HG03457 (cell line): ENCODE measurements around the gene FLNA.
"Not testable (repeated sequence)": the region's sequence is repeated elsewhere in the genome, so short reads cannot be mapped to it uniquely, and the experiment has no call there.

Experiments used
- ATAC-seq: cut with Tn5 transposase; IDR thresholded peaks from one replicate; pipeline ENCODE4 v1.9.1; 2021; ENCODE audit warnings: moderate number of reproducible peaks; ENCODE audit not compliant: unreplicated experiment

FLNA gene, protein sequence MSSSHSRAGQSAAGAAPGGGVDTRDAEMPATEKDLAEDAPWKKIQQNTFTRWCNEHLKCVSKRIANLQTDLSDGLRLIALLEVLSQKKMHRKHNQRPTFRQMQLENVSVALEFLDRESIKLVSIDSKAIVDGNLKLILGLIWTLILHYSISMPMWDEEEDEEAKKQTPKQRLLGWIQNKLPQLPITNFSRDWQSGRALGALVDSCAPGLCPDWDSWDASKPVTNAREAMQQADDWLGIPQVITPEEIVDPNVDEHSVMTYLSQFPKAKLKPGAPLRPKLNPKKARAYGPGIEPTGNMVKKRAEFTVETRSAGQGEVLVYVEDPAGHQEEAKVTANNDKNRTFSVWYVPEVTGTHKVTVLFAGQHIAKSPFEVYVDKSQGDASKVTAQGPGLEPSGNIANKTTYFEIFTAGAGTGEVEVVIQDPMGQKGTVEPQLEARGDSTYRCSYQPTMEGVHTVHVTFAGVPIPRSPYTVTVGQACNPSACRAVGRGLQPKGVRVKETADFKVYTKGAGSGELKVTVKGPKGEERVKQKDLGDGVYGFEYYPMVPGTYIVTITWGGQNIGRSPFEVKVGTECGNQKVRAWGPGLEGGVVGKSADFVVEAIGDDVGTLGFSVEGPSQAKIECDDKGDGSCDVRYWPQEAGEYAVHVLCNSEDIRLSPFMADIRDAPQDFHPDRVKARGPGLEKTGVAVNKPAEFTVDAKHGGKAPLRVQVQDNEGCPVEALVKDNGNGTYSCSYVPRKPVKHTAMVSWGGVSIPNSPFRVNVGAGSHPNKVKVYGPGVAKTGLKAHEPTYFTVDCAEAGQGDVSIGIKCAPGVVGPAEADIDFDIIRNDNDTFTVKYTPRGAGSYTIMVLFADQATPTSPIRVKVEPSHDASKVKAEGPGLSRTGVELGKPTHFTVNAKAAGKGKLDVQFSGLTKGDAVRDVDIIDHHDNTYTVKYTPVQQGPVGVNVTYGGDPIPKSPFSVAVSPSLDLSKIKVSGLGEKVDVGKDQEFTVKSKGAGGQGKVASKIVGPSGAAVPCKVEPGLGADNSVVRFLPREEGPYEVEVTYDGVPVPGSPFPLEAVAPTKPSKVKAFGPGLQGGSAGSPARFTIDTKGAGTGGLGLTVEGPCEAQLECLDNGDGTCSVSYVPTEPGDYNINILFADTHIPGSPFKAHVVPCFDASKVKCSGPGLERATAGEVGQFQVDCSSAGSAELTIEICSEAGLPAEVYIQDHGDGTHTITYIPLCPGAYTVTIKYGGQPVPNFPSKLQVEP (N-terminal part only)

DNA sequence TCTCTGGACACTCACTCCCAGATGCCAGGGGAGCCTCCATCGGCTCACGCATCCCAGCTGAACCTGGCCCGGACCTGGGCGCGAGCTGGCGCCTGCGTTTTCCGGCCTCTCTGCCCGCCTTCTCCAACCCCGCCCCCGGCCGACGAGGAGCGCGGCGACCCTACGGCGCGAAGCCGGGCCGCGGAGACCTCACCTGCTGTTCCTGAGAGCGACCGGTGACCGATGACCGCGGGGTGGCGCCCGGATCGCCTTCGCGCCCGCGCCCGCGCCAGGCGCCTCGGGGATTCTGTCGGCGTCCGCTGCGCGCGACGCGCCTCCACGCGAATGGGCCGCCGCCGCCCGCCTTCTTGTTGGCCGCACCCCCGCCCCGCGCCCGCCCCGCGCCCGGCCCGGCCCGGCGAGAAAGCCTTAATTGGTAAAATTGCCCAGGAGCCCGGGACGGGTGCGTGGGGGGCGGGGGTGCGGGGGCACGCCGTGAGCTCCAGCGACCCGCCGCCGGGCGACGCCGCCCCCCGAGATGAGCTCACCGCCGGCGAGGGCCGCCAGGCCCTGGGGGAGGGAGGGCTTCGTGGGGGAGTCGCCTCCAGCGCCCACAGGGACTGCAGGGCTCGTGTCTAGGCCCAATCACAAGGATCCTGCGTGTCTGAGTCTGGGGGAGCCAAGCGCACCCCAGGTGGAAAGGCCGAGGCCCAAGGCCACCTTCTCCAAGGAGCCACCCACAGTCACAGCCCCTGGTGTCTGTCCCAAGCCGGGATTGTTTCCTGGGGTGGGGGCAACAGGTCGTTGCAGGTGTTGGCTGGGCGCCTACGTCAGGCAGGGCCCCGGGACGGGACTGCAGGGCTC, at the start of gene FLNA:
Gene FLNA (minus strand): TSS at position 322 of the 843 bp plus-strand sequence. CDS start 3,389 bp downstream, outside the sequence.
- ATAC-seq: no peak

DNA sequence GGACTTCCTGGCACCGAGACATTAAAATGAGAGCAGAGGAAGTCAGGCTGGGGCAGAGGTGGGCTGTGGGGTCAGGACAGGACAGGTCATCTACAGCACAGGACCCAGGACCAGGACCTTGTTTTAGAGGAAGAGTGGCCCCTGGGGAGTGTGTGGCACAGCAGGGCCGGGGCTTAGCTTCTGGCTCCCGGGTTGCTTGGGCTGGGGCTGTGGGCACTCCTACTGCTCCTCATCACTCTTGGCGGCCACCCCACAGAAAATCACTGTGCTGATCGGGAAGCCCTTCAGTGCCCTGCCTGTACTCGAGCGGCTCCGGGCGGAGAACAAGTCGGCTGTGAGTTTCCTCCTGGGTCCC, 45.9 kb upstream of the FLNA start:
- no peak for ATAC-seq

DNA sequence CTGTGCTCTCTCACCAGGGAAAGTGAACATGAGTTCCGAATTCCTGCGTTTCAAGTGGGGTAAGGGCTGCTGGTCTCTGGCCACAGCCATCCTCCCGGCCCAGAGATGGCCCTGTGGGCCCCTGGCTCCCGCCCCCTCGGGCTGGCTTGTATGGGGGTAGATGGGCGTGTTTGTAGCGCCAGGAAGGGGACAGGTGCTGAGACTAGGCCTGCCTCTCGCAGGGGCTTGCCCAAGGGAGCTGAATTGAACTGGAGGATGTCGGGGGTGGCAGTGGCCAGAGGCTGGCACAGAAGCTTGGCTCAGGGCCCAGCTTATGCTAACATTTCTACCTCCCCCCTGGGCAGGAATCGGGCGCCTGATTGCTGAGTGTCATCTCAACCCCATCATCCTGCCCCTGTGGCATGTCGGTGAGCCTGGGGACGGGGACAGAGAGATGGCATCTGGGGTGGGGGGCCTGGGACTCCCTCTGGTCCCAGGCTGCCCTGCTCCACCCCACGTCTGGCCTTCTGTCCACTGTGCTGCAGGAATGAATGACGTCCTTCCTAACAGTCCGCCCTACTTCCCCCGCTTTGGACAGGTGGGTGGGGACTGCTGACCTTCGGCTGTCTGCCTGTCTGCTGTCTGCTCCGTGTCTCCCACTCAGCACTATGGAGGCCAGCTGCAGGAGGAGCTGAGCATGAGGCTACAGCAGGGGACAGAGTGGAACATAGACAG, 45.4 kb upstream of the FLNA start:
- no peak for ATAC-seq

DNA sequence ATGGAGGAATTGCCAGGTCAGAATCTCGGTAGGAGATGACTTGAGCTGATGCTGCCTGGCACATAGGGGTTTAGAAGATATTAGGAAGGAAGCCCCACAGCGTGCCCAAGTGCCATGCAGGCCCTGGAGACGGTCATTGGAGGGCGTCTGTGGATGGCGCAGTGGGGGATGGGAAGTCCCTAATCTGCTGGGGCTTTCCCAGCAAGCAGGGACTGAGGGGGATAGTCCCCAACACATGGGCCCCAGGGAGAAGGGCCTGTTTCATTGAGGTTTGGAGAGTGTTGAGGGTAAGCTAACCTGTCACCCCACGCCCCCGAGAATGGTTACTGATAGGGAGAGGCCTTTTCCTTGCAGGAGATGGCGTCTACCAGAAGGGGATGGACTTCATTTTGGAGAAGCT, 44.8 kb upstream of the FLNA start:
- ATAC-seq: no peak

DNA sequence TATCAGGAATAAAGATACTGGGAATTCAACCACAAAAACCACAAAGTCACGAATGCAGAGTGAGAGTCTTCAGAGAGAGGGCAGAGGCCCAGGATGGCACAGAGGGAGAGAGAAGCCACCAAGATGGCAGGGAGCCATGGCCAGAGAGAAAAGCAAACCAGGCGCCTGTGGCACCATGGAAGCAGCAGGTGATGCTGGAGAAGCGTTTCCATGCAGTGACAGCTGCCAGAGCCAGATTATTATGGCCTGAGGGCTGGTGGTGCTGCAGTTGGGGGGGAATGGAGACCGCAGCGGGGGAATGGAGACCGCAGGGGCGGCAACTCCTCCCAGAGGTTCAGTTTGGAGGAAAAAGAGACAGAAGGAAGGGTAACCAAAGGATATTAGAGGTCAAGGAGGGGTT, 42.7 kb upstream of the FLNA start:
- ATAC-seq: no peak

DNA sequence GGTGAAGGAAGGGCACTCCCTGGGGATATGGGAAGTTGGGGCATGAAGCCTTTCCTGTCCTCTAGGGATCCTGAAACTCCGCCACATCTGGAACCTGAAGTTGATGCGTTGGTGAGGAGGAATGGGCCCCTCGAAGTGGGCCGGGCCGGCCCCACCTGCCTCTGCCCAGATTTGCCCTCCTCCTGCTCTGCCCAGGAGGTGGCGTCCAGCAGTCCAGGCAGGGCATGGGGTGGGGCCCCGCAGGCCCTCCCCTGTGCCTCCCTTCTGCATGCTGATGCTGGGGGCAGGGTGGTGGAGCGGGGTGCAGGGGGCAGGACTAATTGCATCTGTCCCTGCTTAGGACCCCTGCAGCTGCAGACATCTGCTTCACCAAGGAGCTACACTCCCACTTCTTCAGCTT, 38.7 kb upstream of the FLNA start:
- no peak for ATAC-seq

DNA sequence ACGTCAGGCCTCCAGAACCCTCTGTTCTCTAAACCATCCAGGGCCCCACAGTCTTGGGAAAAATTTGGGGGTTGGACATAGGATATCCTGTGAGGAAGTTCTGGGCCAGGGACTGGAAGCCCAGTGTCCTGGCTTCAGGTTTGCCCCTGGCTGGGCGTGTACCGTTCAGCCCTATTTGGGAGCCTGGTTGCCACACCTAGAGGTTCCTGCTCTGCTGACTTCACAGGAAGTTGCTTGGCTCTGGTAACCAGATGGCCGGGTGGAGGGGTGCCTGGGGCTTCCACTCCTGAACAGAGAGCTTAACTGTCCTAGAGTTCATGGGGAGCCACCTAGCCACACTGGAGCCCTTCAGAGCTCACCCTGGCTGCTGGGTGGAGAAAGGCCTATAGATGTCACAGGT, 38.0 kb upstream of the FLNA start:
- no peak for ATAC-seq

DNA sequence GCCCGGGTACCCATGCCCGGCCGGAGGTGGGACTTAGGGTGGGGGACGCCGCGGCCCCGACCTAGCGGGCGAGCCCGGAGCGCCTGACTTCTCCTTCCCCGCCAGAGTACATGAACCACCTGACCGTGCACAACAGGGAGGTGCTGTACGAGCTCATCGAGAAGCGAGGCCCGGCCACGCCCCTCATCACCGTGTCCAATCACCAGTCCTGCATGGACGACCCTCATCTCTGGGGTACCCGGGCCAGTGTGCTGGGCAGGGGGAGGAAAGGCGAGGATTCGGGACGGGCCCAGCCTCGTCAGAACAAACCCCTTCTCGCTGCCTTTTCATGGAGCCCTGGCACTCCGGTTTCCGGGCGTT, 37.5 kb upstream of the FLNA start:
- no peak for ATAC-seq

DNA sequence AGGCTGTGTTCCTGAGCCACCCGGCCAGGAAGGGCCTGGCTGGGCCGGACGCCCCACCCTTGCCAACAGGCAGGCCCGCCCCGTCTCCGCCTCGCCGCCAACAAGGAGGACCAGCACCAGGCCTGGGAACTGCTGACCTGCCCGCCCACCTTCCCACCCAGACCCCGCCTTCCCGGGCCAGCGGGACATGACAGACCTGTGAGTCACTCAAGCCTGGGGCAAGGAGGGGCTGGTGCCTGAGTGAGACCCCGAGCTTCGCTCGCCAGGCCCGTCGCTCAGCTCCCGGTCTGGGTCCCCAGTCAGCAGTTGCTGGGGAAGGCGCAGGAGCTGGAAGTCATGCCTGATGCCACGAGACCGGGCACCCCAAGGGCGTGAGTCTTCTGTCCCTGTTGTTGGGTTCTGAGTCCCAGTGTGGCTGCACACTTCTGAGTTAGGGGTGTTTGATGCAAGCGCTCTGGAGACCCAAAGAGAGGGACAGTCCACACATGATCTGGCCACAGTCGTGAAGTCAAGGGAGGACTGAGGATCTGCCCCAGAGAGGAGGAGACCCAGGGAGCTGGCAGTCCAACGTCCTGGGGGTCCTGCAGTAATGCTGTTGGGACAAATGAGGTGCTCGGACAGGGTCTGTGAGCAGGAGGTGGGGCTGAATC, 34.9 kb upstream of the FLNA start, which contains the start of gene DNASE1L1:
Gene DNASE1L1 (minus strand): TSS at position 33 of the 650 bp plus-strand sequence. CDS start 3,686 bp downstream, outside the sequence.
- no peak for ATAC-seq

DNA sequence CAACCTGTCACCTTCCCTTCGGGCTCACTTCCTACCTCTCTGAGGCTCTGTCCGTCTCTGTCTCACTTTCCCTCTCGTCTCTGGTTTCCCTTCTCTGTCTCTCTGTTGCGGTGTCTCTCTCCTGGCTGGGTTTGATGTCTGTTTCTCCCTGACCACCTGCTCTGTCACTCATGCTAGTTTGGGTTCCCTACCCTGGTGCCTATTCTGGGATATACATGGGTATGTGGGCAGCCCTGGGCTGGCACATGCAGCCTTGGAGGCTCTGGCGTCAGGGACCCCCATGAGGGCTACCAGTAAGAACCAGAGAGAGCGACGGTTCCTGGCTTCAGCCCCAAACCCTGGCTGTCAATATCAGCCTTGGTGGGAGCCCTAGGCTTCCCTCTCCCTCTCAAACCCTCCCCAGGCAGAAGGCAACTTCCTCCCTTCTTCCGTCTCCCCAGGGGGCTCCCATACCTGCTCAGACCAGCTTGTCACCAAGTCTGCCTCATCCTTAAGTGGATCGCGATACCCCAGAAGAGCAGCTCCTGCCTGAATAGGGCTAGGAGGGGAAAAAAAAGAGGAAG, 34.3 kb upstream of the FLNA start:
- ATAC-seq: no peak

DNA sequence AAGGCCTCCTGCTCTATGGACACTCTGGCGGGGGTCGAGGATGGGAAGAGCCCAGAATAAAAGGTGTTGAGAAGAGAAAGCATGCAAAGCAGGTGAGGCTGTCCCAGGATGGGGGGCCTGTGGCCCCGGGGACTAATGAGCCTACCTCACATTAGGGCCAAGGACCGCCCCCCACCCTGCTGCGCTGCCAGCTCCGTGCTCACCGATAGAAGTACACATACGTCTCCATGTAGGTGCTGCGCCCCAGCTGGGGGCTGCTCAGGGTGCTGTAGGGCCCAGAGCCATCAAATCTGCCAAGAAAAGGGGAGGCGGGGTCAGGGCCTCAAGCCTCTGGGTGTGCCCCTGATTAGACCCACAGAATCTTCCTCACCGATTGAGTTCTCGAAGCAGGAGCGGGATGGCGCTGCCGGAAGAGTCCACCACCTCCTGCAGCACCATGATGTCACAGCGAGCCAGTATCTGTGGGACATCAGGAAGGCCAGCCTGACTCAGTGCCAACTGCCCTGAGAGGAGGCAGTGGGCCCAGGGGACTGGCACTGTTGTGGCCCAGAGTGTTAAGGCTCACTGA, 30.3 kb upstream of the FLNA start:
- ATAC-seq: no peak

DNA sequence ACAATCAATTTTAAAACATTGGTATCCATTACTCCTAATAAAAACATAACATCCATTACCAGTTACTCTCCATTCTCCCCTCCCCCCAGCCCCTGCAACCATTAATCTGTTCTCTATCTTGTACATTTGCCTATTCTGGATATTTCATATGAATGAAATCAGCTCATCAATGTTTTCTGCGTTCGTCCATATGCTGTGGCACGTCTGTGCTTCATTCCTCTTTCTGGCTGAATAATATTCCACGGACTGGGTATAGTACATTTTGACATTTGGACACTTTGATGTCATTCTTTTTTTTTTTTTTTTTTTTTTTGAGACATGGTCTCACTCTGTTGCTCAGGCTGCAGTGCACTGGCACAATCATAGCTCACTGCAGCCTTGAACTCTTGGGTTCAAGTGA, 29.4 kb upstream of the FLNA start:
- ATAC-seq: no peak

DNA sequence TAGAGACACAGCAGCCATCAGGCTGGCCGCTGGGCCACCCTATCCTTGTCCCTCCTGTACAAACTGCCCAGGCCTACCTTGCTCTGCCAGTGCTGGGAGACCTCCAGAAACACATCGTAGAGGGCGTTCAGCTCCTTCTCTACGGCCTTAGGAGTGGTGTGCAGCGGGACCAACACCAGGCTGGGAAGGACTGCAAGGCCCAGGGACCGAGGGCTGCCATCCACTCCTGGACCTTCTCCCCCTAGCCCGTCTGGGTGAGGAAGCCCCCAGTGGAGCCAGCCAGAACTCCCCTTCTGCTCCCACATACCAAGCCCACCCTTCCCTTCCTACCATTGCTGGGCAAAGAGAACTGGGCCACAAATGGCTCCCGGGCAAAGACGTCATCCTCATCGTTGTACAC, 28.8 kb upstream of the FLNA start:
- no peak for ATAC-seq

DNA sequence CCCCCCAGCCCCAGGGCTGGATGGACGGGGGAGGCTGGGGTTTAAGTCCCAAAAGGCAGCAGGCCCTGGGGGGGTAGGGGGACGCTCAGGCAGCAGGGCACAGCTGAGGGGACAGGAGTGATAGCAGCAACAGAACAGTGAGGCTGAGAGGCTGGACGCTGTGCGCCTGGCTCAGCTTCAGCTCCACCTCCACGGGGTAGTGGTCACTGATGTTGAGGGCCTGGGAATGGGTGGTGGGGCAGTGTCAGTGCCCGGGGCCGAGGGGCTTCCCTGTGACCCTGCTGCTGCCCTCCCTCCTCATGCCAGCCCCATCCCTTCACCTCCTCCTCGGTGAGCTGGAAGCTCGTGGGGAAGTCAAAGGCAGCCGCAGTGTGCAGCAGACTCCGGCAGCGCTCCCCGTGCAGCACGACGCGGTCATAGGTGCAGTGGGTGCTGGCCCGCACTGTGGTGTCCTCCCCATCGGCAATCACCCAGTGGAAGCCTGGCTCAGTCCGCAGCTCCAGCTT, 28.2 kb upstream of the FLNA start:
- ATAC-seq: no peak

DNA sequence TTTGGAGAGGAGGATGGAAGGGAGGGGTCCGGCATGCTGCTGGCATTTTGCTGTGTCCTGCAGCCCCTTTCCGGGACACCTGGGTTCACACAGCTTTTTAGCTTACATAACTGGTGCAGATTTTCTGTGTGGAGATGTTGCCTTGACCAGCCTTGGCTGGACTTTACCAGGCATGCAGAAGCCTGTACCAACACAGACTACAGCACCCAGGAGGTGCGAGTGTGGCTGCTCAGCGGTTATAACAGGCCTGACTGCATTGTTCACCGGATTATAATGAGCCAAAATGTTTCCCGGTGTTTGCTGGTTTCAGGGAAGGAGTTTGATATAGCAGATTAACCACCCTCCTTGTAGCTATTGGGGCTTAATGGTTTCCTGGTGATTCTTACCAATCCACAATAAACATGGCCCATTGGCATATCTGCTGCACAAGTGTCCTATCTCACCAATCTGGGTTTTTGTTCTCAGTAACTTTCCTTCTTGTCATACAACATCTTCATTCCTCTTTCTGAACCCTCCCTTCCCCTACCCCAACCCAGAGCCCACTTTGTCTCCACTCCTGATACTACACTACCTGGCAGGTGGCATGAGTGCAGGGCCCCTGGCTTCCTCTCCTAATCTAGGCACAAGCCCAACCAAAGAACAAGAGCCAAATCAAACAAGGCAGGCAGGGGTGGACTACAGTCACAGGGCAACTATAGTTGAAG, 27.6 kb upstream of the FLNA start:
- no peak for ATAC-seq

DNA sequence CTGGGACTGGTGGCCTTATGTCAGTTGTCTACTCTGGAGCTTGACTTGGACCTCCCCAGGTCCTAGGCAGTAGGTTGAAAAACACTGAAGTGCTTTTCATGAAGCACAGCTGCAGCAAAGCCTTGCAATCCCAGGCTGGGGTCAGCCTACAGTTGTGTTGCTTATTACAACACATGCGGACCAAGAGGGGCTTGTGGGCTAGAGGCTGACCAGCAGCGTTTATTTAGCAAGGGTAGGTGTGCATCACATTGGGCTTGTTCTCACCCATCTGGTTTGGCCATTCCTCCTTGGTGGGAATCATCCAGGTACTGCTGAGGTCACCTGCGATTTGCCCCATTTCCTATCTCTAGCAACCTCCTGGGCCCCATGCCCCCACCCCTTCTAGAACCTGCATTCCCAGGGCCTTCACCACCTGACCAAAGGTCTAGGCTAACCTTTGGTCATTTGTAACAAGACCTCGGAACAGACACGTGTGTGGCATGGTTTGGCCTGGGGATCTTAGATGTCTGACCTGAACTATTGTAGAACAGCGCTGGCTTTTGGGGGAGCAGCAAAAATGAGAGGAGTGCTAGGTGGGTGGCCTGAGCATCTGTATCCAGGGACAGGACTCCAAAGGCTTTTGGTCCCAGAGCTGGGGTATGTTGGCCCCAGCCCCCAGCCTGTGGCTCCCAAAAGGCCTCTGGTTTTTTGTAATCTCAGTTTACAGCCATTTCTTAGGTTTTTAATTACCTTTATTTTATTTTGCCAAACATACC, 26.8 kb upstream of the FLNA start:
- no peak for ATAC-seq

DNA sequence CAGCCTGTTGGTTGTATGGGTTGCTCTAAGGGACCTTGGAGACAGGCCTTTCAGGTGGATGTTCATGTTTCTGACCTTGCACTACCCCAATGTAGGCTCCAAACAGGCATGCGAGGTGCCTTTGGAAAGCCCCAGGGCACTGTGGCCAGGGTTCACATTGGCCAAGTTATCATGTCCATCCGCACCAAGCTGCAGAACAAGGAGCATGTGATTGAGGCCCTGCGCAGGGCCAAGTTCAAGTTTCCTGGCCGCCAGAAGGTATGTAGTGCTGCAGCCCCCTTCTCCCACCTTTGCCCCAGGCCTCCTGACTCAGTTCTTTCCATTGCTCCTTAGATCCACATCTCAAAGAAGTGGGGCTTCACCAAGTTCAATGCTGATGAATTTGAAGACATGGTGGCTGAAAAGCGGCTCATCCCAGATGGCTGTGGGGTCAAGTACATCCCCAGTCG, 26.0 kb upstream of the FLNA start:
- not testable (repeated sequence) for ATAC-seq
